GM06990 (cell line): ENCODE measurements around the gene EGLN3.

Experiments used
- DNase-seq: peaks from one replicate; pipeline ENCODE4 v3.0.0-alpha.2; 2011; ENCODE audit not compliant: insufficient read length; ENCODE audit errors: extremely low read depth
- H3K27me3 ChIP-seq: replicated peaks from 2 replicates; pipeline ENCODE4 v1.6.0; 2011; ENCODE audit warnings: low read length; ENCODE audit not compliant: control insufficient read depth, insufficient read depth
- H3K36me3 ChIP-seq: 2 replicates; pipeline ENCODE4 v1.5.1; 2011; ENCODE audit warnings: low read length; ENCODE audit not compliant: control insufficient read depth, insufficient read depth
- H3K4me3 ChIP-seq: replicated peaks from 2 replicates; pipeline ENCODE4 v1.5.1; 2011; ENCODE audit warnings: low read depth, mild to moderate bottlenecking, control low read depth, low read length
- CTCF ChIP-seq: IDR thresholded peaks from 2 replicates; pipeline ENCODE4 v1.5.1; 2011; ENCODE audit warnings: low read length, control low read depth, mild to moderate bottlenecking, inconsistent platforms; ENCODE audit not compliant: insufficient read depth, poor library complexity, severe bottlenecking

Gene EGLN3

GRCh38 chr14:33924566-33925100 lies 26.2 kb downstream of the EGLN3 start:
- Histone ChIP-seq H3K27me3 (no peaks in the 10 kb centered on the region), H3K36me3 (no peaks in the 10 kb centered on the region), H3K4me3 (no peak overlapping the region)
- TF ChIP-seq CTCF, result no peak
- DNase-seq, result no peak

- H3K27me3 ChIP-seq, result no peaks in the 10 kb centered on the region
- DNase-seq, result no peak
- H3K36me3 ChIP-seq, result no peaks in the 10 kb centered on the region
- no peak overlapping the region for H3K4me3 ChIP-seq
- TF ChIP-seq CTCF, result no peak
Observed at GRCh38 chr14:33922125-33922524, 28.7 kb downstream of the EGLN3 start.

GRCh38 chr14:33918256-33918655 lies 32.6 kb downstream of the EGLN3 start:
- TF ChIP-seq CTCF, result no peak
- Histone ChIP-seq H3K36me3 (no peaks in the 10 kb centered on the region), H3K27me3 (no peaks in the 10 kb centered on the region), H3K4me3 (no peak overlapping the region)
- no peak for DNase-seq

GRCh38 chr14:33917661-33918060 lies 33.2 kb downstream of the EGLN3 start:
- TF ChIP-seq CTCF, result no peak
- no peaks in the 10 kb centered on the region for H3K36me3 ChIP-seq
- no peak for DNase-seq
- no peaks in the 10 kb centered on the region for H3K27me3 ChIP-seq
- no peak overlapping the region for H3K4me3 ChIP-seq

GRCh38 chr14:33916663-33917565 lies 34.0 kb downstream of the EGLN3 start:
- H3K27me3 ChIP-seq, result no peaks in the 10 kb centered on the region
- no peaks in the 10 kb centered on the region for H3K36me3 ChIP-seq
- no peak for DNase-seq
- H3K4me3 ChIP-seq, result no peak overlapping the region
- TF ChIP-seq CTCF, result no peak
